Measurements from ENCODE around the gene ODAD2. TPM values are rescaled to one million over a fixed set of nuclear protein-coding genes. Genes with fewer than 3 reads are reported as not detected.

The ODAD2 gene
- total RNA-seq, 1 donor from 2014 or later, result 4.5 TPM

DNA sequence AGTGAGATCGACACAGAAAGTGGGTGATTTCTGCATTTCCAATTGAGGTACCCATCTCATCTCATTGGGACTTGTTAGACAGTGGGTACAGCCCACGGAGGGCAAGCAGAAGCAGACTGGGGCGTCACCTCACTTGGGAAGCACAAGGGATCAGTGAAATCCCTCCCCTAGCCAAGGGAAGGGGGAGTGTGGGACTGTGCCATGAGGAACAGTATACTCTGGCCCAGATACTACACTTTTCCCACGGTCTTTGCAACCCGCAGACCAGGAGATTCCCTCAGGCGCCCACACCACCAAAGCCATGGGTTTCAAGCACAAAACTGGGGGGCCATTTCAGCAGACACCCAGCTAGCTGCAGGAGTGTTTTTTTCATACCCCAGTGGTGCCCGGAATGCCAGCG is 99.8 kb downstream of the ODAD2 start:
- Histone ChIP-seq H3K27ac (no peak overlapping the region), H3K4me1 (no peaks in the 10 kb centered on the region), H3K9me3 (no peaks in the 10 kb centered on the region), H3K27me3 (ENCODE audit: low read depth) (no peaks in the 10 kb centered on the region), H3K36me3 (no peaks in the 10 kb centered on the region), H3K4me3 (no peak overlapping the region)
- intact Hi-C loops (cut with DNase I), result no loop called here
- DNase-seq (no peak), ATAC-seq (no peak)
- TF ChIP-seq, protein P1, sequence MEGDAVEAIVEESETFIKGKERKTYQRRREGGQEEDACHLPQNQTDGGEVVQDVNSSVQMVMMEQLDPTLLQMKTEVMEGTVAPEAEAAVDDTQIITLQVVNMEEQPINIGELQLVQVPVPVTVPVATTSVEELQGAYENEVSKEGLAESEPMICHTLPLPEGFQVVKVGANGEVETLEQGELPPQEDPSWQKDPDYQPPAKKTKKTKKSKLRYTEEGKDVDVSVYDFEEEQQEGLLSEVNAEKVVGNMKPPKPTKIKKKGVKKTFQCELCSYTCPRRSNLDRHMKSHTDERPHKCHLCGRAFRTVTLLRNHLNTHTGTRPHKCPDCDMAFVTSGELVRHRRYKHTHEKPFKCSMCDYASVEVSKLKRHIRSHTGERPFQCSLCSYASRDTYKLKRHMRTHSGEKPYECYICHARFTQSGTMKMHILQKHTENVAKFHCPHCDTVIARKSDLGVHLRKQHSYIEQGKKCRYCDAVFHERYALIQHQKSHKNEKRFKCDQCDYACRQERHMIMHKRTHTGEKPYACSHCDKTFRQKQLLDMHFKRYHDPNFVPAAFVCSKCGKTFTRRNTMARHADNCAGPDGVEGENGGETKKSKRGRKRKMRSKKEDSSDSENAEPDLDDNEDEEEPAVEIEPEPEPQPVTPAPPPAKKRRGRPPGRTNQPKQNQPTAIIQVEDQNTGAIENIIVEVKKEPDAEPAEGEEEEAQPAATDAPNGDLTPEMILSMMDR (IDR thresholded peaks at IDR 0.05), result no peak

DNA sequence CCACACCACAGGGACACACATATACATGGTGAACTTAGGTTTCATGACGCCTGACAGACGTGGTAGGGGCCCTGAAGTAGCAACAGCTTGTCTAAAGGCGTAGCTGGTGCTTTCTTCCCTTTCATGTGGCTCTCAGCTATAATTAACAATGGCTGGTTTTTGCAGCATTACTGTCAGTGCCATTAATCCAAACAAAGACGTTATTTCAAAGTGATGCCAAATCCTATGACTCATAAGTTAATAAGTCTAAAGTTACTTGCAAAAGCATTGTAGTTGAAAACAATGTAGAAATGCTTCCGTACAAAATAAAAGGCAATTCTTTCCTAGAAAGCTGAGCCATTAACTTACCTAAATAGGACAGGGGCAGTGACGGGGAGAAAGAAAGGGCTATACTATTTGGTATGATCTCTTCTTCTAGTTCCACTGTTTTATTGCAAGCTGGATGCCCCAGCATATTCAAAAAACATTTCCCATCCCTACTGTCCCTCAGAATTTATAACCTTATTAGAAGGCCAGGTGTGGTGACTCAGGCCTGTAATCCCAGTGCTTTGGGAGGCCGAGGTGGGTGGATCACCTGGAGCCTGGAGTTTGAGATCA is 105.4 kb downstream of the ODAD2 start:
- TF ChIP-seq, protein P1 (IDR thresholded peaks at IDR 0.05), result no peak
- DNase-seq, result no peak
- Histone ChIP-seq H3K4me1 (no peaks in the 10 kb centered on the region), H3K9me3 (no peaks in the 10 kb centered on the region), H3K27ac (no peak overlapping the region), H3K36me3 (no peaks in the 10 kb centered on the region), H3K27me3 (ENCODE audit: low read depth) (no peaks in the 10 kb centered on the region), H3K4me3 (no peak overlapping the region)
- ATAC-seq, result no peak
- intact Hi-C loops (cut with DNase I), result no loop called here

DNA sequence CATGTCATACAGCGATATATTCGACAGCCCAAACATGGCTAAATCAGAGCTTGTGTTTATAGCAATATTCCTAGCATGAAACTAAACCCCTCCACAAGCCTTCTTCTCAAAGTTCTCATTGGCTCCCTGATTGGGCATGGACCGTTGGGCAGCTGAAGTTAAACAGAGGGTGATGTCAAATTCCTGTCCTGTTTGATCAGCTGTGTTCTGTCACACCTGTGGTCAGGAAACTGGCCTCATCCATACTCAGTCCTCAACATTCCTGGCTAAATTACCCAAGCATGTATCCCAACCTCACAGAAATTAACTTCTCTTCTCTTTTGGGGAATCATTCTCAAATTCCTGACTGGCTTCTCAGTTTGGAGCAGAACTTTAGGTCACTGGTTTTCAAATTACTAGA is 107.9 kb downstream of the ODAD2 start:
- intact Hi-C loops (cut with DNase I), result no loop called here
- Histone ChIP-seq H3K4me3 (no peak overlapping the region), H3K27ac (no peak overlapping the region), H3K9me3 (peaks cover 4% of the 10 kb centered on the region), H3K36me3 (no peaks in the 10 kb centered on the region), H3K4me1 (no peaks in the 10 kb centered on the region), H3K27me3 (ENCODE audit: low read depth) (no peaks in the 10 kb centered on the region)
- TF ChIP-seq, protein P1 (IDR thresholded peaks at IDR 0.05), result no peak
- no peak for ATAC-seq
- DNase-seq, result no peak

DNA sequence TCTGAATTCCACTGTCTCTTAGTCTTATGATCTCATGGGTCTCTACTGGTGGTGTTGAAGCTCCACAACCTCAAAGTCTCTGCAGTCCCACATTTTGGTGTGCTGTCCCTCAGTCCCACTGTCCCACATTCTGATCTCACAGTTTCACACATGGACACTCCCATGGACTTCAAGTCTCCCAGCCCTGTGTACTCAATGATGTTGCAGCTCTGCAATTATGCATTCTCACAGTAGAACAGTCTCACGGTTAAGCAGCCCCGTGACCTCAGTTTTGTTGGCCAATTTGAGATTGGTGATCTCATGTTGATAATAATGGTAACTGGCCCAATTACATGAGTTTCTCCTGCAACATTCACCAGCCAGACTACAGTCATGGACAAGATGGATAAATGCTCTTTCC is 109.4 kb downstream of the ODAD2 start:
- Histone ChIP-seq H3K36me3 (no peaks in the 10 kb centered on the region), H3K9me3 (peaks cover 4% of the 10 kb centered on the region), H3K27ac (no peak overlapping the region), H3K4me1 (no peaks in the 10 kb centered on the region), H3K4me3 (no peak overlapping the region), H3K27me3 (ENCODE audit: low read depth) (no peaks in the 10 kb centered on the region)
- DNase-seq, result no peak
- TF ChIP-seq, protein P1 (IDR thresholded peaks at IDR 0.05), result no peak
- ATAC-seq, result no peak
- intact Hi-C loops (cut with DNase I), result no loop called here

DNA sequence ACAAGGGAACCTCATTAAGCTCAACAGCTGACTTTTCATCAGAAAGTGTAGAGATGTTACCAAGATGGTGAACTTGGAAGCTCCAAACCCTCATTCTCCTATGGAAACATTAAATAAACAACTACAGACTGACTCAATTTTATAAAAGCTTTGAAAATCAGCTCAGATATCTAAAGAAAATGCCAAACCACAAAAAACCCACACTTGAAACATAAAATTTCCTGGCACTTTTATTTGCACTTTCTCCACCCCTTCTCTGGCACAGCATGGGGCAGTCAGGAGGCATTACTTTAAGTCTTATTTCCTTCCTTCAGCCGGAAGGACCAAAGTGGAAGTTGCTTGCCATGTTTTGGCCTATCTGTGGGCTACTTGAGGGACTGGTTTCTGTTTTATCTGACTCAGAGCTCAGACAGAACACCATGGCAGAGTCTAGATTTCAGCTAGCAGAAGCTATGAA is 114.7 kb downstream of the ODAD2 start:
- intact Hi-C loops (cut with DNase I), result no loop called here
- TF ChIP-seq, protein P1 (IDR thresholded peaks at IDR 0.05), result no peak
- Histone ChIP-seq H3K27ac (no peak overlapping the region), H3K27me3 (ENCODE audit: low read depth) (no peaks in the 10 kb centered on the region), H3K4me1 (no peaks in the 10 kb centered on the region), H3K9me3 (peaks cover 4% of the 10 kb centered on the region), H3K4me3 (no peak overlapping the region), H3K36me3 (no peaks in the 10 kb centered on the region)
- DNase-seq (no peak), ATAC-seq (no peak)
